Stimulated activated naive CD8-positive, alpha-beta T cell treated with anti-CD3 and anti-CD28 coated beads, Interleukin-15, amount 100 ng/mL, for 72 hours (primary cell): Measurements from ENCODE around the gene UQCR11.

ENCODE experiments used
- ATAC-seq: fragments of 150-1000 bp; cut with Tn5 transposase; 2 replicates; pipeline ENCODE4 v1.10.0; 2021; ENCODE audit warnings: mild to moderate bottlenecking, moderate library complexity
- DNase-seq, 2 donors: peaks; one replicate each; pipeline ENCODE4 v3.0.0; 2021 to 2022
- H3K27ac Mint-ChIP-seq, 2 donors: one replicate each; pipeline ENCODE4 v1.8.0; 2022; ENCODE audit warnings: mild to moderate bottlenecking in 2 of 2, mixed read lengths in 2 of 2, moderate library complexity in 2 of 2
- H3K27me3 Mint-ChIP-seq: one replicate; pipeline ENCODE4 v1.8.0; 2022; ENCODE audit warnings: mixed read lengths
- H3K4me1 Mint-ChIP-seq: one replicate; pipeline ENCODE4 v1.8.0; 2022; ENCODE audit warnings: mild to moderate bottlenecking, mixed read lengths
- H3K4me3 Mint-ChIP-seq, 2 donors: one replicate each; pipeline ENCODE4 v1.8.0; 2022; ENCODE audit warnings: mild to moderate bottlenecking in 2 of 2, mixed read lengths in 2 of 2, moderate library complexity in 1 of 2
- H3K9me3 Mint-ChIP-seq, 2 donors: one replicate each; pipeline ENCODE4 v1.8.0; 2022; ENCODE audit warnings: mixed read lengths in 2 of 2

The UQCR11 gene

GRCh38 chr19:1575323-1576241 is 29.7 kb downstream of the UQCR11 start:
- no peak overlapping the region for H3K4me3 Mint-ChIP-seq
- DNase-seq (no peak), ATAC-seq (no peak)

GRCh38 chr19:1574354-1575136 is 30.7 kb downstream of the UQCR11 start:
- no peak for ATAC-seq
- Mint-ChIP-seq H3K27me3 (peaks cover 13% of the 10 kb centered on the region), H3K9me3 (no peaks in the 10 kb centered on the region), H3K4me3 (no peak overlapping the region), H3K27ac (peak overlapping the region in 1 of 2 donors; percentile 75), H3K4me1 (peaks cover 17% of the 10 kb centered on the region)
- DNase-seq = no peak

More at GRCh38 chr19:1575323-1576241, 29.7 kb downstream of the UQCR11 start:
- peak overlapping the region in 1 of 2 donors; percentile 92 for H3K27ac Mint-ChIP-seq
- H3K9me3 Mint-ChIP-seq = no peaks in the 10 kb centered on the region
- peaks cover 8% of the 10 kb centered on the region for H3K4me1 Mint-ChIP-seq
- H3K27me3 Mint-ChIP-seq = peaks cover 2% of the 10 kb centered on the region

GRCh38 chr19:1572795-1573194 is 32.5 kb downstream of the UQCR11 start:
- Mint-ChIP-seq H3K4me3 (no peak overlapping the region), H3K9me3 (no peaks in the 10 kb centered on the region), H3K27ac (no peak overlapping the region), H3K27me3 (peaks cover 21% of the 10 kb centered on the region), H3K4me1 (peaks cover 27% of the 10 kb centered on the region)
- no peak for DNase-seq
- ATAC-seq = no peak

- peaks cover 22% of the 10 kb centered on the region for H3K4me1 Mint-ChIP-seq
- H3K9me3 Mint-ChIP-seq = no peaks in the 10 kb centered on the region
- peaks cover 21% of the 10 kb centered on the region for H3K27me3 Mint-ChIP-seq
- DNase-seq (no peak), ATAC-seq (no peak)
- H3K27ac Mint-ChIP-seq = no peak overlapping the region
- H3K4me3 Mint-ChIP-seq = no peak overlapping the region
Observed at GRCh38 chr19:1571358-1571757, 33.9 kb downstream of the UQCR11 start.

- DNase-seq = no peak
- Mint-ChIP-seq H3K9me3 (no peaks in the 10 kb centered on the region), H3K4me1 (peaks cover 22% of the 10 kb centered on the region), H3K4me3 (no peak overlapping the region), H3K27me3 (peaks cover 21% of the 10 kb centered on the region), H3K27ac (no peak overlapping the region)
- ATAC-seq = no peak
Observed at GRCh38 chr19:1570836-1571235, 34.4 kb downstream of the UQCR11 start.

GRCh38 chr19:1569997-1570396 is 35.3 kb downstream of the UQCR11 start:
- no peak overlapping the region for H3K27ac Mint-ChIP-seq

GRCh38 chr19:1568320-1569019 is 36.8 kb downstream of the UQCR11 start, which contains the start of gene MEX3D:
Gene MEX3D, minus strand, starts transcription at chr19:1568325. Its CDS starts 267 bp downstream, at chr19:1568058.
- no peaks in the 10 kb centered on the region for H3K9me3 Mint-ChIP-seq
- peak within 1 kb of the TSS; percentile 56 to 77 for H3K4me3 Mint-ChIP-seq
- H3K27ac Mint-ChIP-seq = peak within 1 kb of the TSS in 1 of 2 donors; percentile 12
- H3K4me1 Mint-ChIP-seq = peaks cover 22% of the 10 kb centered on the region
- peak; percentile 82 for ATAC-seq
- peaks cover 21% of the 10 kb centered on the region for H3K27me3 Mint-ChIP-seq
- DNase-seq = peak; percentile 70 to 77

More at GRCh38 chr19:1569997-1570396, 35.3 kb downstream of the UQCR11 start:
- Mint-ChIP-seq H3K27me3 (peaks cover 21% of the 10 kb centered on the region), H3K4me1 (peaks cover 22% of the 10 kb centered on the region), H3K4me3 (peak overlapping the region; percentile 7 to 16), H3K9me3 (no peaks in the 10 kb centered on the region)
- DNase-seq (no peak), ATAC-seq (no peak)

GRCh38 chr19:1567848-1568227 is 37.4 kb downstream of the UQCR11 start:
- H3K4me1 Mint-ChIP-seq = peaks cover 22% of the 10 kb centered on the region
- H3K27ac Mint-ChIP-seq = no peak overlapping the region

GRCh38 chr19:1567116-1567847 is 38.0 kb downstream of the UQCR11 start:
- no peaks in the 10 kb centered on the region for H3K9me3 Mint-ChIP-seq
- H3K27me3 Mint-ChIP-seq = peaks cover 21% of the 10 kb centered on the region
- H3K27ac Mint-ChIP-seq = no peak overlapping the region
- peak overlapping the region; percentile 45 to 66 for H3K4me3 Mint-ChIP-seq
- ATAC-seq (peak; percentile 13), DNase-seq (peak in 1 of 2 donors; percentile 16)
- H3K4me1 Mint-ChIP-seq = peaks cover 22% of the 10 kb centered on the region

More at GRCh38 chr19:1567848-1568227, 37.4 kb downstream of the UQCR11 start:
- DNase-seq = no peak
- peaks cover 21% of the 10 kb centered on the region for H3K27me3 Mint-ChIP-seq
- no peak overlapping the region for H3K4me3 Mint-ChIP-seq
- H3K9me3 Mint-ChIP-seq = no peaks in the 10 kb centered on the region
- peak; percentile 19 for ATAC-seq

- Mint-ChIP-seq H3K27me3 (peaks cover 21% of the 10 kb centered on the region), H3K4me1 (peaks cover 18% of the 10 kb centered on the region), H3K4me3 (no peak overlapping the region), H3K27ac (no peak overlapping the region), H3K9me3 (no peaks in the 10 kb centered on the region)
- DNase-seq (no peak), ATAC-seq (peak; percentile 28)
Observed at GRCh38 chr19:1566392-1567115, 38.7 kb downstream of the UQCR11 start.

GRCh38 chr19:1563251-1563650 is 42.0 kb downstream of the UQCR11 start:
- DNase-seq = no peak
- H3K4me1 Mint-ChIP-seq = no peaks in the 10 kb centered on the region

GRCh38 chr19:1561236-1561842 is 43.9 kb downstream of the UQCR11 start:
- H3K4me3 Mint-ChIP-seq = no peak overlapping the region
- H3K4me1 Mint-ChIP-seq = no peaks in the 10 kb centered on the region
- no peaks in the 10 kb centered on the region for H3K9me3 Mint-ChIP-seq
- H3K27me3 Mint-ChIP-seq = no peaks in the 10 kb centered on the region
- H3K27ac Mint-ChIP-seq = no peak overlapping the region
- ATAC-seq (no peak), DNase-seq (no peak)

More at GRCh38 chr19:1563251-1563650, 42.0 kb downstream of the UQCR11 start:
- ATAC-seq = no peak
- no peak overlapping the region for H3K4me3 Mint-ChIP-seq
- H3K27me3 Mint-ChIP-seq = no peaks in the 10 kb centered on the region
- no peak overlapping the region for H3K27ac Mint-ChIP-seq
- H3K9me3 Mint-ChIP-seq = no peaks in the 10 kb centered on the region

- Mint-ChIP-seq H3K27ac (peak overlapping the region in 1 of 2 donors; percentile 80), H3K9me3 (no peaks in the 10 kb centered on the region), H3K4me3 (no peak overlapping the region), H3K27me3 (no peaks in the 10 kb centered on the region), H3K4me1 (no peaks in the 10 kb centered on the region)
- DNase-seq (no peak), ATAC-seq (no peak)
Observed at GRCh38 chr19:1560286-1560882, 44.9 kb downstream of the UQCR11 start.
